HG02588 (cell line): ENCODE measurements around the gene SUSD2.
"Not testable (repeated sequence)": the region's sequence is repeated elsewhere in the genome, so short reads cannot be mapped to it uniquely, and the experiment has no call there.

ENCODE experiments used
- ATAC-seq: cut with Tn5 transposase; IDR thresholded peaks from one replicate; pipeline ENCODE4 v1.9.1; 2021; ENCODE audit warnings: mild to moderate bottlenecking, moderate library complexity; ENCODE audit not compliant: unreplicated experiment

SUSD2 gene

DNA sequence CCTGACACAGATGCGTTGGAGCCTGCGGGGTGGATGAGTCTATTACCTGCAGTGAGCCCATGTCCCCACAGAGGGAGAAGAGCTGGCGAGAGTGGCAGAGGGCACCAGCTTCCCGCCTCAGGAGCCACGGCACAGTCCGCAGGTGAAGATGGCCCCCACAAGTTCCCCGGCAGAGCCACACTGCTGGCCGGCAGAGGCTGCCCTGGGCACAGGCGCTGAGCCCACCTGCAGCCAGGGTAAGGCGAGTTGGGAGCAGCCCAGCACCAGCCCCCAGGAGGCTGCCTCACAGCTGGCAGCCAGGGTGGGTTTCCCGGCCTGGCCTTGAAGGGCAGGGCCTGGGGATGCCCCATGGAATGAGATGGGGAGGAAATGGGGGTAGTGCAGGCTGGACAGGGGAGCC, 5.2 kb upstream of the SUSD2 start:
- ATAC-seq: no peak

DNA sequence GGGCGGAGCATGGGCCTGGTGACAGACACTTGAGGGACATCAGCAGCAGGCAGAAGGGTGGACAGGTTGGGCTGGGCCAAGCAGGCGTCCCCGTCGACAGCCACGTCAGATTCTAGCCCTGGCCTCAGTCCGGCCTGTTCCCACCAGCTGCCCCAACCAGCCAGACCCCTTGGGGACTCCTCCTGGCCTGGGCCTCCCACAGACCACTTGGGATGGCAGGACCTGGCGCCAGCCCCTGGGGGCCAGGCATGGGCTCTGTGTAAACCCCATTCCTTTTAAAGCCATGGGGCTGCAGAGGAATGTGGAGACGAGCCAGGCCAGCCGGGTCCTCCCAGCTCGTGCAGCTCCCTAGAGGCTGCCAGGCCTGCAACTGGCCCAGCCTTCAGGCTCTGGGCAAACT, 4.7 kb upstream of the SUSD2 start:
- ATAC-seq: no peak

DNA sequence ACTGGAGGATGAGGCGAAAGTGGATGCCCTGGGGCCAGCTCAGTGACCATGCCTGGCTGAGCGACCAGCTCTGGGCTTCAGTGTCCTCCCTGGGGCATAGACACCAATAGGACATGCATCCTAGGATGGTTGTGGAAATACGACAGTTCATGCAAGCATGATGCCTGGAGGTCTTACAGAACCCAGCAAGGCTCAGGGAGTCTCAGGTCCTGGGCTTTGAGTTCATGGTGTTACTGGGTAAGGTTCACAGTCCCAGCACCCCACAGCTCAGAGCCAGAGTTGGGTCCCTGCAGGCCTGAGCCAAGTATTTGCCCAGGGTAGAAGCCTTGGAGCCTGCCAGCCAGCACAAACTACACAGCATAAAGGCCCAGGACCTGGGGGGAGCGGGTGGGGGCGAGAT, 4.2 kb upstream of the SUSD2 start:
- no peak for ATAC-seq

DNA sequence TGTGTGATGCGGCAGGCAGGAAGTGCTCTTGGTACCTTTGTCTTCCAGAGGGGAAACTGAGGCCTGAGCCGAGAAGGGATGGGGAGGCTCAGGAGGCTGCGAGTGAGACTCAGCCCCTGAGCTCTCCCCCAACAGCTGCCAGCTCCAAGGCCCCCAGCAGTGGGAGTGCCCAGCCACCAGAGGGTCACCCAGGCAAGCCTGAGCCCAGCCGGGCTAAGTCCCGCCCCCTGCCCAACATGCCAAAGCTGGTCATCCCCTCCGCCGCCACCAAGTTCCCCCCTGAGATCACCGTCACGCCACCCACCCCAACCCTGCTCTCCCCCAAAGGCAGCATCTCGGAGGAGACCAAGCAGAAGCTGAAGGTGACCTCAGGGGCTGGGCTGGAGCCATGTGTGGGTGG, 3.8 kb upstream of the SUSD2 start:
- no peak for ATAC-seq

DNA sequence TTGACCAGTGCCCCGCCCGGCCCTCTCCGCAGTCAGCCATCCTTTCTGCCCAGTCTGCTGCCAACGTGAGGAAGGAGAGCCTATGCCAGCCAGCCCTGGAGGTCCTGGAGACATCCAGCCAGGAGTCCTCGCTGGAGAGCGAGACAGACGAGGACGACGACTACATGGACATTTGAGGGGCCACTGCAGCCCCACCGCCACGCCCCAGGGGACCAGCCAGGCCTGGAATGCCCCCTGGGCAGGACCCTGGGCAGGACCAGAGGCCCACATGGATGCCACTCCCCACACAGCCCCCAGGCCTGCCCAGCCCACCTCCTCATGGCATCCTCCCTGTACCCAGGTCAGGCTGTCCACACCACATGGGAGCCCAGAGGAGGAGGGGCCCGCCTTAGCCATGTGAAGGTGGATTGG, 3.3 kb upstream of the SUSD2 start:
- ATAC-seq: no peak

DNA sequence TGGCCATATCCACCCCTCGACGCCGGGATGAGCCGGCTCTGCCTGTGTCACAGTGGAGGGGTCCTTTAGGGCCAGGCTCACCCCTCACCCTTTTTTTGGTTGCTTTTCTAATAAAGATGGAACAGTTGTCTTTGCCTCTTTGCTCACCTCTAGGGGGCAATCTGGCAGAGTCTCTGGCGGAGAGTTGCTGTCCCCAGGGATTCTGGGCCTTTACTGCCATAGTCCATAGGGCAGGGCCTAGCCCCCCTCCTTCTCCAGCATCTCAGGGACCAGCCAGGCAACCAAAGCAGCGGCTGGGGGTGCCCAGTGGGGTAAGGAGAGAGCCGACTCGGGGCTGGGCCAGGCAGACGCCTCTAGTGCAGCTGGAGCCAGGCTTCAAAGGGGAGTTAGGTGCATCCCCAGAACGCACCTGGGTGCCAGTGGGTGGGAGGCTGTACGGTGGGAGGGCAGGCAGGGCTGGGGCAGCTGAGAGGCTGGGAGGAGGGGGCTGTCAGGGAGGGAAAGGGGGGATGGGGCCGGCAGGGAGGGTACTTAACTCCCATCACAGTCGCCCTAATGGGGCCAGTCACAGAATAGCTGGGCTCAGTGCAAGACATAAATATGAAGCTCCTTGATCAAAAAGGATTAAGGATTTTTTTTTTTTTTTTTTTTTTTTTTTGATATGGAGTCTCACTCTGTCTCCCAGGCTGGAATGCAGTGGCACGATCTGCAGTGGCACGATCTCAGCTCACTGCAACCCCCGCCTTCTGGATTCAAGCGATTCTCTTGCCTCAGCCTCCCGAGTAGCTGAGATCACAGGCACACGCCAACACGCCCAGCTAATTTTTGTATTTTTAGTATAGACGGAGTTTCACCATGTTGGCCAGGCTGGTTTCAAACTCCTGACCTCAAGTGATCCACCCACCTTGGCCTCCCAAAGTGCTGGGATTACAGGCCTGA, 2.5 kb upstream of the SUSD2 start:
- ATAC-seq: no peak

DNA sequence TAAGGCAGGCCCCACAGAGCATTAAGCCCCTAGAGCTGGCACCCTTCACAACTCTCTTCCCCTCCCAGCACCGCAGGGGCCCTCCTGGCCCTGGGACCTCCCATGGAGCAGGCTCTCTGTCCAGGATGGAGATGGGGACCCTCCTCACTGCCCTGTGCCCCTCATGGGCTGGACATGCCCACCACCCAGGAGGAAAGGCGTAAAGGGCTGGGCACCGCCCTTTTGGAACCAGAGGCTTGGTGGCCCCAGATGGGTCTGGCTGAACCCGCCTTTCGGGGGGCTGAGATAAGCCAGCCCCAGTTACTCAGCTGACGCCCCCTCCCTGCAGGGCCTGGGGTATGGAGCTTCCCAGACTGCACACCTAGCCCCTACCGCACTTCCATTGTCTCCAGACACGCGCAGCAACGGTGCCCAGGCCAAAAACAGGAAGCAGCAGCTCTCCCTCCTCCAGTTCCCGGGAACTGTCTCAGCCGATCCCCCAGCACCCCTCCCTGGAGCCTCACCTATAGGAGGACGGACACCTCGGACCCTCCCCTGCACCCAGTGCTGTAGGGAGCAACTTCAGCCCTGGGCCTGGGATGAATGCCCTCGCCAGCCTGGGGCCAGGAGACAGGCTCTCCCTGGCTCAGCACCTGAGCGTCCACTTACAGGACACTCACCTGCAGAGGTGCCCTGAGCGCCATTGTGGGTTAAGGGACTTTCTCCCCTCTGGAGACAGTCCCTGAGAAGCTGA, 1.6 kb upstream of the SUSD2 start:
- no peak for ATAC-seq

DNA sequence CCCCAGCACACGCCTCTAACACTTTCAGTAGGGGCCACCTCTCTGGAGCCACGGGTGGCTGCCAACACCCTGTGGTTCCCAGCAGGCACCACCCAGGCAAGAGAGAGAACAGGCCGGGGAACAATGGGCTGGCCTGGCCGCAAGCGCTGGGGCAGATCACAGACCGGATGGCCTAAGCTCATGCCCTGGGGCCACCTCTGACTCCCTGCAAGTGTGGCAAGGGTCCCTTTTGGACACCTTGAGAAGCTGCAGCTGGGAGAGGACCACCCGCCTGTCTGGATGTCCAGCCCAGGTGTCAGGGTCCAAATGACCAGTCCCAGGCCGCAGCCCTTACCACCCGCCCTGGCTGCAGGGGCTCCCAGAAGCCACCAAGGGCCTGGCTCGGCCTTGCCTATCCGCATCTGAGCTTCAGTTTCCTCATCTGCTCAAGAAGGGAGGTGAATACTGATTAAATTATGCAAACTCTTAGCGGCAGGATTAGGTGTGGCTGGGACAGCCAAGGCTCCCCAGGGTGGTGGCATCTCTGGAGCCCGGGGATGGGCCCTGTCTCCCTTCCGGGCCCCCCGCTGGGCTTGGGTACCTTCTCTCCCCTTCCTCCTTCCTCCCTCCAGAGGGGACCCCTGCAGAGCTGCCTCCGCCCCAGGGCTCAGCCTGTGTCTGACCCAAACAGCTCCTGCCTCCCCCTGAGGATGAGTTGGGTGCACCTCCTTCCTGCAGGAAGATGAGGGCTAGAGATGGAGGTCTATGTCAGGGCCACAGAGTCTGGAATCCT, 785 bp upstream of the SUSD2 start:
- no peak for ATAC-seq

DNA sequence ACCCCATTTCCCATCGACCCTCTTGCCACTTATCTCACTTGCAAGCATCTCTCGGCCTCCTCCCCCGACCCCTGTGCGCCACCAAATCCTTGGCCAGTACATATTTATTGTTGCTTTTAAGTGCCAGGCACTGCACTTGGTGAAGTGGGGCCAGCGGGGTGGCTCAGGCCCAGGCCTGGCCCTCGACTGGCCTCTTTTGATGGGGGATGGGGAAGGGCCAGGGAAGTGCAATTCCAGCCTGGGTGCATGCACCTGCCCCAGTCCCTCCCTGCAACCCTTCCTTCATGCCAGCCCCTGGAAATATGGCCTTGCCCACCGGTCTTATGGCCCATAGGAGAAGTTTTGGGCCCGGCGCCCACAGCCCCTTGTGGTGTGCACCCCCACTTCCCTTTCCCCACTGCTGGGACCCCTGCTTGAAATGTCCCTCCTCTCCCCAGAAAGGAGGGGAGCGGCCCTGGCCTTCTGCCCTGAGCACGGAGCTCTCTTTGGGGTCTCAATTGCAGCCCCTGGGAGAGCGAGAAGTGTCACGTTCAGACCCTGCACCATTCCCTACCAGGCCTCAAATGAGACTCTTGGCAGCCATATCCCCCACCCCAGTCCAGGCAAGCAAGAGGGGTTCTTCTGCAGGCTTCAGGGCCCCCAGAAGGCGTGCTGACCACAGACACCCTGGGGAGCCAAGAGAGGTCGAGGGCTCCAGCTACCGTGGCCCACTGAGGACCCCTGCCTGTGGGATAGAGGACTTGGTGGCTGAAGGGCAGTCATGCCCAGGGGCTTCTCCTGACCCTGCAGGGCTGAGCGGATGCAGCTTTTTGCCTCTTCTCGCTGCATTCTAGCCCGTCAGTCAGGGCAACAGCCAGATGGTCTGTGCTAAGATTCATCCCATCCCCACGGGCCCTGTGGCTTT, 961 bp downstream of the SUSD2 start:
- no peak for ATAC-seq

DNA sequence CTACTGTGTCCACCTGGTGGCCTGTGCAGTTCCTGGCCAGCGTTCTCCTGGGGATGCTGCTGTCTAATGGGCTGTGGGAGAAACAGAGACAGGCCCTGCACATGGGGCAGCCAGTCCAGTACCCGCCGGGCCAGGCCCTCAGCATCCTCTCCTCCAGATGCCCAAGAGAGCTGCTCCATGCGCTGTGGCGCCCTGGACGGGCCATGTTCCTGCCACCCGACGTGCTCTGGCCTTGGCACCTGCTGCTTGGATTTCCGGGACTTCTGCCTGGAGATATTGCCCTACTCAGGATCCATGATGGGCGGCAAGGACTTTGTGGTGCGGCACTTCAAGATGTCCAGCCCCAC, 1.6 kb downstream of the SUSD2 start:
- not testable (repeated sequence) for ATAC-seq

DNA sequence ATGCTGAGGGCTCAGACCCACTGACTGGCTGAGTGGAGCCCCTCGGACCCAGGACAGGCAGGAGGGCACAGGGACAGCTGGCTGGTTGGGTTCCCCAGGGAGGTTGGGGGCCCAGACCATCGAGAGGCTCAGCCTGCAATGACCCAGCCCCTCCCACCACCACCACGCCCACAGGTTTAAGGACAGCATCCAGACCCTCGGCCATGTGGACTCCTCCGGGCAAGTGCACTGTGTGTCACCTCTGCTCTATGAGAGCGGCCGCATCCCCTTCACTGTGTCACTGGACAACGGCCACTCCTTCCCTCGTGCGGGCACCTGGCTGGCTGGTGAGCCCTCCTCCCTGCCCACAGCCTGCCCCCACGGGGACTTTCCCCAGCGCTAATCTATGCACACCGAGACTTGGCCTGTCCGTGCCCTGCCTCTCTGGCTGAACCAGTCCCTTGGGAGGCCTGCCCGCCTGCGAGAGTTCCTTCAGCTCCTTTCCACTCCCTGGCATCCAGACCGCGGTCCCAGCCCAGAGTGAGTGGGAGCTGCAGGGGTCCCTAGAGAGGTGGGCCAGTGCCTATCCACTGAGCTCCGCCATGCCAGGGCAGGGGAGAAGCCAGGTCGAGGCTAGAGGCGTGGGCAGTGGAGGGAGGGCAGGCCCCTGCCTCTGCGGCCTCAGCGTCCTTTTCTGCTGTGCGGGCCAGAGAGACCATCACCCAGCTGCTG, 2.2 kb downstream of the SUSD2 start:
- no peak for ATAC-seq

DNA sequence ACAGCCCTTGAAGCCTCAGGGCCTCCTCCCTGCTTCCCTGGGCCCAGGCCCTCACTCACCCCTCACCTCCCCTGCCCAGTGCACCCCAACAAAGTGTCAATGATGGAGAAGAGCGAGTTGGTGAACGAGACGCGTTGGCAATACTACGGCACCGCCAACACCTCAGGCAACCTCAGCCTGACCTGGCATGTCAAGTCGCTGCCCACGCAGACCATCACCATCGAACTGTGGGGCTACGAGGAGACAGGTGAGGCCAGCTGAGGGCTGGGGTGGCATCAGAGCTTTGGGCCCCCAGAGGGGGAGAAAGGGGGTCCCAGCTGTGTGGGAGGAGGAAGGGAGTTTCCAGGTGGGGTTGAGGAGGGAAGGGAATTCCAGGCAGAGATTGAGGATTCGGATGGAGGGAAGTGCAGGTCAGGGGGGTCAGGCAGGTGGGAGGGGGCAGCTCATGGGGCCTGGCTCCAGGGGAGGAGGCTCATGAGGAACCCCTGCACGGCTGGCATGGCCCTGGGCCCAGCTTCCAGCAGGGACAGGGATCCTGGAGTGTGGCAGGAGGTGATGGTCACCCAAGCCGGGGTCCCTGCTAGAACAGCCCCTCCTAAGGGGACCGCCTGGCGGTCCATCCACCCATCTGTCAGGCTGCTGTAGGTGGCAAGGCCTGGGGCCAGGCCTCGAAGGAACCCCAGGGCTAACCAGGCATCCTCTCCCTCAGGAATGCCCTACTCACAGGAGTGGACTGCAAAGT, 2.9 kb downstream of the SUSD2 start:
- ATAC-seq: no peak

DNA sequence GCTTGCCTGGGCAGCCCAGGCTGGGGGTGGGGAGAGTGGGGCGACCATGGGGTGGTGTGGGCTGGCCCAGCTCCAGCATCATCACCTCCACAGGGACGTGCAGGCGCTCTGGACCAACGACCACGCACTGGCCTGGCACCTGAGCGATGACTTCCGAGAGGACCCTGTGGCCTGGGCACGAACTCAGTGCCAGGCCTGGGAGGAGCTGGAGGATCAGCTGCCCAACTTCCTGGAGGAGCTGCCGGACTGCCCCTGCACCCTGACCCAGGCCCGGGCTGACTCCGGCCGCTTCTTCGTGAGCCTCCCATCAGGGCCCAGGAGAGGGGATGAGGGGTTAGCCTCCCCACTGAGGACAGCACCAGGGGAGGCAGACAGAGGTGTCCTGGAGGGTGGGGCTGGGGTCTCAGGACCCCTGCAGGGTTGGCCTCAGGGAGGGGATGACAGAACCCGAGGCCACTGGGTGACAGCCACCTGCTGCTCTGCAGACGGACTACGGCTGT, 3.8 kb downstream of the SUSD2 start:
- no peak for ATAC-seq

DNA sequence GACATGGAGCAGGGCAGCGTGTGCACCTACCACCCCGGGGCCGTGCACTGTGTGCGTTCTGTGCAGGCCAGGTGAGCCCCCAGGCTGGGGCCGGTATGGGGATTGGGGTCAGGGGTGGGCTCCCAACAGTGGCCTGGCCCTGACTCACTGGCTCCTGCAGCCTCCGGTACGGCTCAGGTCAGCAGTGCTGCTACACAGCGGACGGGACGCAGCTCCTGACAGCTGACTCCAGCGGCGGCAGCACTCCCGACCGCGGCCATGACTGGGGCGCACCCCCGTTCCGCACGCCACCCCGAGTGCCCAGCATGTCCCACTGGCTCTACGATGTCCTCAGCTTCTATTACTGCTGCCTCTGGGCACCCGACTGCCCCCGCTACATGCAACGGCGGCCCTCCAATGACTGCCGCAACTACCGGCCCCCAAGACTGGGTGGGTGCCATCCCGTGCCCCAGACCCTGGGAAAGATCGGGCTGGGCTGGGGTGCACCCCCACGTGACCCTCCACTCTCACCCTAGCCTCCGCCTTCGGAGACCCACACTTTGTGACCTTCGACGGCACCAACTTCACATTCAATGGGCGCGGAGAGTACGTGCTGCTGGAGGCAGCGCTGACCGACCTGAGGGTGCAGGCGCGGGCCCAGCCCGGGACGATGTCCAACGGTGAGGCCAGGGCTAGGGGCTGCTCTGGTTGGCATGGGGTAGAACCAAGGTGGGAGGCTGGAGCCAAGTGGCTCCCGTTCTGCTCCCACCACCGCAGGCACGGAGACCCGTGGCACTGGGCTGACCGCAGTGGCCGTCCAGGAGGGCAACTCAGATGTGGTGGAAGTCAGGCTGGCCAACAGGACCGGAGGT, 4.4 kb downstream of the SUSD2 start:
- ATAC-seq: no peak

DNA sequence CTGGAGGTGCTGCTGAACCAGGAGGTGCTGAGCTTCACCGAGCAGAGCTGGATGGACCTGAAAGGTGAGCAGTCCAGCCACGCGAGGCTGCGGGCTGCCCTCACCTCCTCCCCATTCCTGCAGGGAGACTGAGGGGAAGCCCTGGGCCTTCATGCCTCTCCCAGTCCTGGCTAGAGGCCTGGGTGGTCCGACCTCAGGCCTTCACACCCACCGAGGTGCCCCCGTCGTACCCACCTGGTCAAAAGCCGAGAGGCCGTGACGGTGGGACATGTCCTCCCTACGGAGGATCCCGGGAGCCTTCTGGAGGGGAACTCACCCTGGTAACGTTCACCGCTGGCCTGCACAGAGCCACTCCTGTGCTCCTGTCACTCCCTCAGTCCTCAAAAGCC, 5.1 kb downstream of the SUSD2 start:
- no peak for ATAC-seq

DNA sequence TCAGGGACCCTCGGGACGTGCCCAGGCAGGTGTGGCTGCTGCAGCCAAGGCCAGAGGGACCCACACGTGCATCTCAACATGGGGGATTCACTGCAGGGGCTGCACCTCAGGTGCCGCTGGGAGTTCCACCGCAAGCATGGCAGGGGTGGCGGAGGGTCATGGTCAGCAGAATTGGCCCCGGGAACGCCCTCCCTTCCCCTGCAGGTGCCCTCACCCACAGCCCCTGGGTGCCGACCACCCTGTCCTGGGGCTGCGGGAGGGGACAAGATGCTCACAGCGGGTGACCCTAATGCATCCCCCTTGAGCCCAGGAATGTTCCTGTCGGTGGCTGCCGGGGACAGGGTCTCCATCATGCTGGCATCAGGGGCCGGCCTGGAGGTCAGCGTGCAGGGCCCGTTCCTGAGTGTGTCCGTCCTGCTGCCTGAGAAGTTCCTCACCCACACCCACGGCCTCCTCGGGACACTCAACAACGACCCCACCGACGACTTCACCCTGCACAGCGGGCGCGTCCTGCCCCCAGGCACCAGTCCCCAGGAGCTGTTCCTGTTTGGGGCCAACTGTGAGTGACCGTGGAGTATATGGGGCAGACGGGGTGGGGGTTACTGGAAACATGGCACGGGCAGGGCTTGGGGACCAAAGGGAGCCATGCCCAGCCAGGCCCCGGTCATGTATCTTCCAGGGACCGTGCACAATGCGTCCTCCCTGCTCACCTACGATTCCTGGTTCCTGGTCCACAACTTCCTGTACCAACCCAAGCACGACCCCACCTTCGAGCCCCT, 5.8 kb downstream of the SUSD2 start:
- ATAC-seq: no peak
